A673 (cell line): ENCODE results near the gene ABHD1.

Source experiments
- EZH2 ChIP-seq: fragments of 200-600 bp; sonication (generic); IDR thresholded peaks from 2 replicates; pipeline ENCODE4 v1.6.1; 2017; ENCODE audit warnings: borderline replicate concordance, low read depth, mild to moderate bottlenecking, mixed read lengths, antibody characterized with exemption, low read length; ENCODE audit not compliant: poor library complexity, severe bottlenecking
- TF ChIP-seq, protein P1 (sequence below): fragments of 300-800, 200-600 bp; sonication (generic); conservative IDR thresholded peaks from 2 replicates; pipeline ENCODE4 v1.5.1; 2017; ENCODE audit warnings: low read depth, mild to moderate bottlenecking, antibody characterized with exemption, low read length, moderate library complexity, mixed read lengths

GRCh38 chr2:27085062-27085672 is 38.4 kb upstream of the ABHD1 start:
- TF ChIP-seq, protein P1, sequence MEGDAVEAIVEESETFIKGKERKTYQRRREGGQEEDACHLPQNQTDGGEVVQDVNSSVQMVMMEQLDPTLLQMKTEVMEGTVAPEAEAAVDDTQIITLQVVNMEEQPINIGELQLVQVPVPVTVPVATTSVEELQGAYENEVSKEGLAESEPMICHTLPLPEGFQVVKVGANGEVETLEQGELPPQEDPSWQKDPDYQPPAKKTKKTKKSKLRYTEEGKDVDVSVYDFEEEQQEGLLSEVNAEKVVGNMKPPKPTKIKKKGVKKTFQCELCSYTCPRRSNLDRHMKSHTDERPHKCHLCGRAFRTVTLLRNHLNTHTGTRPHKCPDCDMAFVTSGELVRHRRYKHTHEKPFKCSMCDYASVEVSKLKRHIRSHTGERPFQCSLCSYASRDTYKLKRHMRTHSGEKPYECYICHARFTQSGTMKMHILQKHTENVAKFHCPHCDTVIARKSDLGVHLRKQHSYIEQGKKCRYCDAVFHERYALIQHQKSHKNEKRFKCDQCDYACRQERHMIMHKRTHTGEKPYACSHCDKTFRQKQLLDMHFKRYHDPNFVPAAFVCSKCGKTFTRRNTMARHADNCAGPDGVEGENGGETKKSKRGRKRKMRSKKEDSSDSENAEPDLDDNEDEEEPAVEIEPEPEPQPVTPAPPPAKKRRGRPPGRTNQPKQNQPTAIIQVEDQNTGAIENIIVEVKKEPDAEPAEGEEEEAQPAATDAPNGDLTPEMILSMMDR = no peak
- TF ChIP-seq EZH2 = no peak
